BE2C (cell line): ENCODE results near the gene LYPD3.
A peak's percentile ranks its signal among the peaks of the same experiment; 100 is the strongest.

Source experiments
- DNase-seq: peaks from one replicate; pipeline ENCODE4 v3.0.0-alpha.2; 2020
- H3K27me3 ChIP-seq: fragments of 250-450 bp; sonication (Bioruptor Pico); 2 replicates; pipeline ENCODE4 v1.5.1; 2020; ENCODE audit warnings: mild to moderate bottlenecking
- H3K36me3 ChIP-seq: fragments of 250-450 bp; sonication (Bioruptor Pico); 2 replicates; pipeline ENCODE4 v1.5.1; 2020; ENCODE audit warnings: mild to moderate bottlenecking
- H3K4me1 ChIP-seq: fragments of 250-450 bp; sonication (Bioruptor Pico); 2 replicates; pipeline ENCODE4 v1.5.1; 2020
- H3K4me3 ChIP-seq: 2 replicates; pipeline ENCODE4 v1.5.1; 2011; ENCODE audit warnings: low read depth, low read length
- H3K9me3 ChIP-seq: fragments of 250-450 bp; sonication (Bioruptor Pico); 2 replicates; pipeline ENCODE4 v1.5.1; 2020
- TF ChIP-seq, protein P1 (sequence below): IDR thresholded peaks from 2 replicates; pipeline ENCODE4 v1.5.1; 2012; ENCODE audit warnings: mild to moderate bottlenecking, low read depth, low read length

The LYPD3 gene

DNA sequence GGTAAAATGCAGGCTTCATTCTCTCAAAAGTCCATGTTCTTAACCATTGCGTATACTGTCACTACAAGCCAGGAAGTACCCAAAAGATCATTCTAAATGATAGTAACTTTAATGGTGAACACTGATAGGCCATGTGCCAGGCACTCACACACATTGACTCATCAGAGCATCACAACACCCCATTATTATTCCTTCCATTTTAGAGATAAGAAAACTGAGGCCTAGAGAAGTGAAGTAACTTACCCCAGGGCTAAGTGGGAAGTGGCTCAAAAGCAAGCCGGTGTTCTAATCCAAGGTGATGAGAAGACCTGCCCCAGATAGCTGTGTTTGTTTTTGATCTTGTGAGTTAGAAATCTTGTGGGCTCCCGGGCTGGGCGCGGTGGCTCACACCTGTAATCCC, 40.5 kb upstream of the LYPD3 start:
- no peaks in the 10 kb centered on the region for H3K27me3 ChIP-seq
- no peak overlapping the region for H3K4me3 ChIP-seq
- no peaks in the 10 kb centered on the region for H3K36me3 ChIP-seq
- TF ChIP-seq, protein P1, sequence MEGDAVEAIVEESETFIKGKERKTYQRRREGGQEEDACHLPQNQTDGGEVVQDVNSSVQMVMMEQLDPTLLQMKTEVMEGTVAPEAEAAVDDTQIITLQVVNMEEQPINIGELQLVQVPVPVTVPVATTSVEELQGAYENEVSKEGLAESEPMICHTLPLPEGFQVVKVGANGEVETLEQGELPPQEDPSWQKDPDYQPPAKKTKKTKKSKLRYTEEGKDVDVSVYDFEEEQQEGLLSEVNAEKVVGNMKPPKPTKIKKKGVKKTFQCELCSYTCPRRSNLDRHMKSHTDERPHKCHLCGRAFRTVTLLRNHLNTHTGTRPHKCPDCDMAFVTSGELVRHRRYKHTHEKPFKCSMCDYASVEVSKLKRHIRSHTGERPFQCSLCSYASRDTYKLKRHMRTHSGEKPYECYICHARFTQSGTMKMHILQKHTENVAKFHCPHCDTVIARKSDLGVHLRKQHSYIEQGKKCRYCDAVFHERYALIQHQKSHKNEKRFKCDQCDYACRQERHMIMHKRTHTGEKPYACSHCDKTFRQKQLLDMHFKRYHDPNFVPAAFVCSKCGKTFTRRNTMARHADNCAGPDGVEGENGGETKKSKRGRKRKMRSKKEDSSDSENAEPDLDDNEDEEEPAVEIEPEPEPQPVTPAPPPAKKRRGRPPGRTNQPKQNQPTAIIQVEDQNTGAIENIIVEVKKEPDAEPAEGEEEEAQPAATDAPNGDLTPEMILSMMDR: no peak
- H3K4me1 ChIP-seq: no peaks in the 10 kb centered on the region
- H3K9me3 ChIP-seq: no peaks in the 10 kb centered on the region
- no peak for DNase-seq

DNA sequence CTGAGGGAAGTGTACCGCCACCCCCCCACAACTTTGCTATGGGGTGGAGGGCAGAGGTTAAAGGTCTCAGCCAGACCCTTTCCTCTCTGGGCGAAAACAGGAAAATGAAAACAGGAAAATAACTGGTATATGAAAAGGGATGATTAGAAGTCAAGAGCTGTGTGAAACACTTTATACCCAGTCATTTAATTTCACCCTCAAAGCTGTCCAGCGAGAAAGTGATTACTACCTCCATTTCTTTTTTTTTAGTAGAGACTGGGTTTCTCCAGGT, 39.7 kb upstream of the LYPD3 start:
- Histone ChIP-seq H3K36me3 (no peaks in the 10 kb centered on the region), H3K27me3 (no peaks in the 10 kb centered on the region), H3K9me3 (no peaks in the 10 kb centered on the region), H3K4me1 (no peaks in the 10 kb centered on the region), H3K4me3 (no peak overlapping the region)
- TF ChIP-seq, protein P1: no peak
- no peak for DNase-seq

DNA sequence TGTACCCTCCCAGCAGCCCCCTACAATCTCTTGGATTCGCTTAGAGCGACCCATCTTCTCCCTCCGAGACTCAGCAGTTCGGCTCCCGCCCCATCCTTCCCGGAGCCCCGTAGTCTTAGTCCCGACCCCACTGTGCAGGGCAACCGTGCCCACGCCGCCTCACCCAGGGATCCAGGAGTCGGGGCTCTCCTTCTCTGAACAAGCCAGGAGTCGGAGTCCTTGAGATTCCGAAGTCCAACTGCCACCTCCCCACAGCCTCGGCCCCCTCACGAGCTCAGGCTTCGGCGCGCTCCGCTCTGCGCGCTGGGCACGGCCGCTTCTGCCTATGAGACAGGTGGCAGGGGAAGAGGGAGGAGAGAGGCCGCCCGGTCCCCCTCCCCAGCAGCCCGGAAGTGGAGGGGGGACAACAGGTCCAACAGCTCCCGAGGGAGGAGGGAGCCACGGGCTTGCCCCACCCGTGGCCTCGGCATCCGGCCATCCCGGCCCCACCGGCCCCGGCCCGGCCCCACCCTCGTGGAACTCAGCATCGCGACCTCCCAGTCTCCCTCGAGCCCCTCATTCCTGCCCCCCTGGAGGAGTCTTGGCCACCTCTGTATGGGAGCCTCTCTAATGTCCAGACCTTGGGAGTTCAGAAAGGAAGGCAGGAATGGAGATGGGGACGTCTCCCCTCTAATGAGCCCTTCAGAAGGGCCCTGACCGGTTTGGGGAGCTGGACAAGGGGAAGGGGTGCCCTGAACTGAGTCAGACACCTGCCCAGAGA, 39.2 kb upstream of the LYPD3 start, which contains the start of gene PHLDB3:
Gene PHLDB3 (minus strand): TSS at position 321 of the 760 bp plus-strand sequence. CDS start 628 bp downstream, outside the sequence.
- TF ChIP-seq, protein P1: no peak
- Histone ChIP-seq H3K4me3 (peak within 1 kb of the TSS; percentile 83), H3K4me1 (no peaks in the 10 kb centered on the region), H3K36me3 (no peaks in the 10 kb centered on the region), H3K9me3 (no peaks in the 10 kb centered on the region), H3K27me3 (no peaks in the 10 kb centered on the region)
- peak; percentile 34 for DNase-seq

- TF ChIP-seq, protein P1: peak; percentile 5; the same call in 1 of the 2 replicates
Observed at GRCh38 chr19:43503501-43504425, 38.4 kb upstream of the LYPD3 start.

DNA sequence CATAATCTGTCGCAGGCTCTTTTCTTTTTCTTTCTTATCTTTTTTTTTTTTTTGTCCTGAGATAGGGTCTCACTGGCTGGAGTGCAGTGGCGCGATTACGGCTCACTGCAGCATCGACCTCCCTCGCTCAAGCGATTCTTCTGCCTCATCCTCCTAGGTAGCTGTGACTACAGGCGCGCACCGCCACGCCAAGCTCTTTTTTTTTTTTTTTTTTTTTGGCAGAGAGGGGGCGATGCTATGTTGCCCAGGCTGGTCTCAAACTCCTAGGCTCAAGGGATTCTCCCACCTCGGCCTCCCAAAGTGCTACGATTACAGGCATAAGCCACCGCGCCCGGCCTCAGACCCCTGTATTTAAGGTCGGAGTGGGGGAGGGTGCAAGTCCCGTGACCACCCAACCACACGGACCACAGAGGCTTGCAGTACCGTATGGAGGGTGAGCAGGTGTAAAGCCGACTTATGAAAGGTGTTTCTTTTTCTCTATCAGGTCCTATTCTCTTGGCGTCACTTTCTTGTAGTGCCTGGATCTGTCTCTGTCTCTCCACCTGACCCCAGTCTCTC, 37.1 kb upstream of the LYPD3 start:
- Histone ChIP-seq H3K4me1 (no peaks in the 10 kb centered on the region), H3K36me3 (no peaks in the 10 kb centered on the region), H3K27me3 (no peaks in the 10 kb centered on the region), H3K4me3 (no peak overlapping the region), H3K9me3 (no peaks in the 10 kb centered on the region)
- DNase-seq: no peak
- TF ChIP-seq, protein P1: no peak

More at GRCh38 chr19:43503501-43504425, 38.4 kb upstream of the LYPD3 start:
- DNase-seq: peak; percentile 99
- no peaks in the 10 kb centered on the region for H3K27me3 ChIP-seq
- no peaks in the 10 kb centered on the region for H3K4me1 ChIP-seq
- no peaks in the 10 kb centered on the region for H3K36me3 ChIP-seq
- H3K9me3 ChIP-seq: no peaks in the 10 kb centered on the region
- H3K4me3 ChIP-seq: peak overlapping the region; percentile 83
